Natural killer cell (primary cell): ENCODE data around the gene AUTS2. TPM values are rescaled to one million over a fixed set of nuclear protein-coding genes. Genes with fewer than 3 reads are reported as not detected.

Experiments
- ATAC-seq, 3 donors: fragments of 150-1000 bp in 2 of 3; fragments of 200-7000 bp in 1 of 3; cut with Tn5 transposase; 1 replicate in 1 of 3; 2 replicates in 2 of 3; pipeline ENCODE4 v1.10.0; 2021; ENCODE audit warnings: mild to moderate bottlenecking in 2 of 3, moderate library complexity in 2 of 3
- DNase-seq, 2 donors: peaks; one replicate each; pipeline versions ENCODE4 v3.0.0 to v3.0.0-alpha.2; 2013 to 2021; ENCODE audit warnings: mixed read lengths in 1 of 2
- H3K27ac ChIP-seq: one replicate; pipeline ENCODE4 v1.5.1; 2013; ENCODE audit warnings: mild to moderate bottlenecking, low read length
- H3K27me3 ChIP-seq: one replicate; pipeline ENCODE4 v1.6.1; 2013; ENCODE audit warnings: low read length; ENCODE audit not compliant: control insufficient read depth, insufficient read depth
- H3K36me3 ChIP-seq: one replicate; pipeline ENCODE4 v1.6.1; 2013; ENCODE audit warnings: low read length; ENCODE audit not compliant: control insufficient read depth, insufficient read depth
- H3K4me1 ChIP-seq: one replicate; pipeline ENCODE4 v1.6.1; 2013; ENCODE audit warnings: low read length; ENCODE audit not compliant: control insufficient read depth, insufficient read depth
- H3K4me3 ChIP-seq: one replicate; pipeline ENCODE4 v1.5.1; 2013; ENCODE audit warnings: low read length
- H3K9me3 ChIP-seq: one replicate; pipeline ENCODE4 v1.6.1; 2013; ENCODE audit warnings: low read length; ENCODE audit not compliant: control insufficient read depth, insufficient read depth
- H3K27ac Mint-ChIP-seq, 2 donors: one replicate each; pipeline ENCODE4 v1.8.0; 2022; ENCODE audit warnings: mild to moderate bottlenecking in 2 of 2, mixed read lengths in 2 of 2, moderate library complexity in 1 of 2
- H3K27me3 Mint-ChIP-seq, 2 donors: one replicate each; pipeline ENCODE4 v1.8.0; 2022; ENCODE audit warnings: low read depth in 2 of 2, mixed read lengths in 2 of 2
- H3K36me3 Mint-ChIP-seq: one replicate; pipeline ENCODE4 v1.8.0; 2022; ENCODE audit warnings: mixed read lengths
- H3K4me1 Mint-ChIP-seq, 2 donors: one replicate each; pipeline ENCODE4 v1.8.0; 2022; ENCODE audit warnings: mixed read lengths in 2 of 2
- H3K4me3 Mint-ChIP-seq: one replicate; pipeline ENCODE4 v1.8.0; 2022; ENCODE audit warnings: mild to moderate bottlenecking, moderate library complexity, mixed read lengths
- H3K9me3 Mint-ChIP-seq, 2 donors: one replicate each; pipeline ENCODE4 v1.8.0; 2022; ENCODE audit warnings: mixed read lengths in 2 of 2
- CTCF ChIP-seq: fragments of 200-600 bp; IDR thresholded peaks from one replicate; pipeline ENCODE4 v1.8.0; 2022; ENCODE audit warnings: antibody characterized with exemption
- WGBS: methylation state at CpG from one replicate; pipeline ENCODE4 v1.1.7; 2013; ENCODE audit warnings: missing lambda C conversion rate; ENCODE audit not compliant: insufficient coverage; 5-methylcytosine and 5-hydroxymethylcytosine counted together
- intact Hi-C: fragments of 100-400 bp; cut with micrococcal nuclease; formaldehyde crosslinking; loops from one replicate; pipeline ENCODE4 v1.14.2; 2022
- total RNA-seq, 4 donors: library from RNA; stranded (reverse); fragments of 120-200 nt in 1 of 4; gene quantifications; one replicate each; pipeline versions ENCODE4 v1.2.3 to v1.2.4, GENCODE V29; 2013 to 2022

AUTS2 gene
- total RNA-seq, 3 donors from 2014 or later (not counting 1 experiment from before 2014, with no cell fraction given): 147 to 197 (median 155) TPM

DNA sequence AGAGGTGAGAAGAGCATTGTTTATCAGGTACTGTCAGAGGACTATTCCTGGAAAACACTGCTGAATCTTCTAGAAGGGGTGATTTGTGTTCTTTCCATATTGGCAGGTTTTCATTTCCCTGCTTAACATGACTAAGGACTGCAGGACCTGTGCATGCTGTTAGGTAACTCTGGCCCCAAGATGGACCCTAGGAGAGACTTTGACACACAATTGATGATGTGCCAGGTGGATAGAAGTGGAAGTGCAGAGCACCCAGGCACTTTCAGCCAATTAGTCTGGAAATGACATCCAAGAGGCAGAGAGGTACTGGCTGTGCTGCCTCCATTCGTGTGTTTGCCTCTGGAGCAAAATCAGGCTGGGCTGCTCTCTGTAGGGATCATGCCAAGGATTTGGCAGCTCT lies 1037.4 kb downstream of the AUTS2 start:
- Histone ChIP-seq H3K4me1 (peaks cover 14% of the 10 kb centered on the region), H3K4me3 (no peak overlapping the region), H3K27ac (no peak overlapping the region), H3K36me3 (no peaks in the 10 kb centered on the region), H3K27me3 (no peaks in the 10 kb centered on the region), H3K9me3 (no peaks in the 10 kb centered on the region)
- Mint-ChIP-seq H3K27me3 (no peaks in the 10 kb centered on the region), H3K9me3 (no peaks in the 10 kb centered on the region), H3K27ac (no peak overlapping the region), H3K4me3 (no peak overlapping the region), H3K36me3 (no peaks in the 10 kb centered on the region), H3K4me1 (peaks cover 6 to 20% of the 10 kb centered on the region in 2 donors)
- no peak for ATAC-seq
- TF ChIP-seq CTCF: no peak
- 93% methylated on average over 1 of the region's 1 CpG for WGBS
- intact Hi-C loops: no loop called here
- no peak for DNase-seq

- ATAC-seq (peak in 2 of 3 donors; percentile 49 to 68), DNase-seq (no peak)
- Mint-ChIP-seq H3K27ac (no peak overlapping the region), H3K4me1 (peaks cover 6 to 25% of the 10 kb centered on the region in 2 donors), H3K27me3 (no peaks in the 10 kb centered on the region), H3K4me3 (no peak overlapping the region), H3K36me3 (no peaks in the 10 kb centered on the region), H3K9me3 (no peaks in the 10 kb centered on the region)
- intact Hi-C loops: no loop called here
- no peak overlapping the region for H3K4me3 ChIP-seq
- TF ChIP-seq CTCF: no peak
- H3K27ac ChIP-seq: no peak overlapping the region
- H3K27me3 ChIP-seq: no peaks in the 10 kb centered on the region
- no peaks in the 10 kb centered on the region for H3K9me3 ChIP-seq
- WGBS: 86% methylated on average over 5 of the region's 6 CpGs
- no peaks in the 10 kb centered on the region for H3K36me3 ChIP-seq
- peaks cover 14% of the 10 kb centered on the region for H3K4me1 ChIP-seq
Observed at GRCh38 chr7:70636169-70636568, 1037.9 kb downstream of the AUTS2 start.

- Mint-ChIP-seq H3K9me3 (no peaks in the 10 kb centered on the region), H3K27ac (no peak overlapping the region), H3K4me1 (peaks cover 6 to 25% of the 10 kb centered on the region in 2 donors), H3K4me3 (no peak overlapping the region), H3K36me3 (no peaks in the 10 kb centered on the region), H3K27me3 (no peaks in the 10 kb centered on the region)
- TF ChIP-seq CTCF: no peak
- Histone ChIP-seq H3K9me3 (no peaks in the 10 kb centered on the region), H3K27ac (no peak overlapping the region), H3K4me1 (peaks cover 14% of the 10 kb centered on the region), H3K4me3 (no peak overlapping the region), H3K27me3 (no peaks in the 10 kb centered on the region), H3K36me3 (no peaks in the 10 kb centered on the region)
- WGBS: 33% methylated on average over 1 of the region's 1 CpG
- DNase-seq (no peak), ATAC-seq (no peak)
- intact Hi-C loops: no loop called here
Observed at GRCh38 chr7:70637726-70638125, 1039.5 kb downstream of the AUTS2 start.
